HS-5 (cell line): Measurements from ENCODE around the gene INF2.
"Not testable (repeated sequence)": the region's sequence is repeated elsewhere in the genome, so short reads cannot be mapped to it uniquely, and the experiment has no call there.

Experiments used
- DNase-seq: peaks from one replicate; pipeline ENCODE4 v3.0.0-alpha.2; 2012; ENCODE audit warnings: low read depth

Gene INF2

GRCh38 chr14:104721505-104722431 lies 32.4 kb downstream of the INF2 start:
- DNase-seq = no peak

- DNase-seq = no peak
These were observed 33.7 kb downstream of the INF2 start for GRCh38 chr14:104722938-104723650.

DNA sequence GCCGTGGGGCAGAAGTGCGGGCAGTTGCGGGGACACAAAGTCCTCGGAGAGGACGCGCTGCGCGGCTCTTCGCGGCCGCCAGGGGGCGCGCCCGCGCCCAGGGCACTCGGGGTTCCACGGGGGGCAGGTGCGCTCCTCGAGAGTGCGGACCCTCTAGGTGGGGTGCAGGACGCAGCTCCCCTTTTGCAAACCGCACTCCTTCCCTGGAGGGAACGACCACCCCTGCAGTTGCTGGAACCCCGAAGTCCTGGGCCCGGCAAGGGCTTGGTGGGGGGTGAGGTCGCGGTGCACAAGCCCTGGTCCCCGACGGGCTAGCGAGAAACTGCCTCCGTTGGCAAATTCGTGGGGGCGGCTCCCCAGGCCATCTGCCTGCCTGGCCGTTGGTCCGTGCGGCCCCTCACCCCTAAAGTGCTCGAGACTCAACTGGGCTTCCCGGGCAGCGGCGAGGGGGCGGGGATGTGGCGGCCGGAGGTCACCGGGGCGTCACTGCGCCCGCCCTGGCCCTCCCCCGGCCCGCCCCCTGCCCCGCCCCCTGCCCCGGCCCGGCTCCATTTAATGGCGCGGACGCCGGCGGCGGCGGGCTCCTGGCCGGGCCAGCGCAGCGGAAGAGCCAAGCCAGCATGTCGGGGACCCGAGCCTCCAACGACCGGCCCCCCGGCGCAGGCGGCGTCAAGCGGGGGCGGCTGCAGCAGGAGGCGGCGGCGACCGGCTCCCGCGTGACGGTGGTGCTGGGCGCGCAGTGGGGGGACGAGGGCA lies 34.4 kb downstream of the INF2 start, which contains the start of gene ADSS1:
Gene ADSS1 (plus strand): TSS at position 579 of the 756 bp plus-strand sequence. CDS start 42 bp downstream, at position 621.
- DNase-seq = no peak

DNA sequence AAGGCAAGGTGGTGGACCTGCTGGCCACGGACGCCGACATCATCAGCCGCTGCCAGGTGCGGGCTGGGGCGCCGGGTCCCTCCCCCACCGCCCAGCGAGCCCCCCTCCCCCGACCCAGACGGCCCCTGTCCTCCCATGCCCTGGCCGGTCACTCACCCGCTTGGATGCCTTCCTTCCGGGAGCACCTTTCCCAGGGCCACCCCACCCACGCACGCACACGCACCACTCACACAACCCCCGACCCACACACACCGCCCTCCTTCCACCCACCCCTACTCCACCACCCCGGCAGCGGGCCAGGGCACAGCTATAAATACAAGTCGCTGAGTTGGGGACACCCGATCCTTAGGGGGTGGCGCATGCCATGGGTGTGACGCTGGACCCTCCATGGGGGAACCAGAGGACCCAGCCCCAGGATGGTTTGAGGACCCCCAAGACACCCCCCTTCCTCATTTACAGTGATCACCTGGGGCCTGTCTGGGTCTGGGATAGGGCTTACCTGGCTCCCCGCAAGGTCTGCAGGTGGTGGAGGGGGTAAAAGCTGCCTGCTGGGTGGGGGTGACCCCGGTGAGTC lies 35.1 kb downstream of the INF2 start:
- no peak for DNase-seq

DNA sequence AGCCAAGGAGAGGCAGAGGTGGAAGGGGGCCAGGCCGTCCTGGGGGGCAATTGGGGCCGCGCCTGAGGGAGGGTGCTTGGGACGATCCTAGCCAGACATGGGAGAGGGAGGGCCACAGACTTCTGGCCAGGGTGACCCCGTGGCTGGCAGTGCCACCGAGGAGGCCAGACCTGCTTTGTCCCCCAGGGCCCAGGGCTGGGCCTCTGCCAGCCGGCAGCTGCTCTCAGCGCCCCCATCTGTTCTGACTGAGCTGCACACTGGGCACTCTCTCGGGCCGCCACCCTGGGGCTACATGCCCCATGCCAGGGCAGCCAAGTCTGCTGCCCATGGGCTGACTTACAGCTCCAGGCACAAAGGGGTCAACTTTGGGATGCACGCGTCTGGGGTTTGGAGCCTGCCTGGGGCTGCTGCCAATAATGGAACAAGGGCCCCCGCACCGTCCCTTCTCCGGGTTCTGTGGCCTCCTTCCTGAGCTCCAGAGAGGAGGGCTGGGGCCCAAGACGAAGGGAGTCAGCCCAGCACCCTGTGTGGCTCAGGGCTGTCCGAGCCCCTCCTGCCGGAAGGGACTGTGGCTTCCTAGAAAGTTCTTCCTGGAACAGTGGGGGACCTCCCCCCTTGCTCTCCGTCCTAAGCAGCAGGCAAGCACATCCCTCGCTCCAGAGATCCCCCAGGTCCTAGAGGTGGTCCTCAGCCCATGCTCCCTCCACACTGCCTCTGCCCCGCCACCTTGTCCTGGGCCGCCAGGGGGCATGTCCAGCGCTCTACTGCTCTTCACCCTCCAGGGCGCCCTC lies 35.8 kb downstream of the INF2 start:
- no peak for DNase-seq

- DNase-seq = no peak
These were observed 36.5 kb downstream of the INF2 start for GRCh38 chr14:104725772-104726548.

GRCh38 chr14:104726600-104727451 lies 37.4 kb downstream of the INF2 start:
- DNase-seq = no peak

- no peak for DNase-seq
These were observed 39.2 kb downstream of the INF2 start for GRCh38 chr14:104728631-104729030.

DNA sequence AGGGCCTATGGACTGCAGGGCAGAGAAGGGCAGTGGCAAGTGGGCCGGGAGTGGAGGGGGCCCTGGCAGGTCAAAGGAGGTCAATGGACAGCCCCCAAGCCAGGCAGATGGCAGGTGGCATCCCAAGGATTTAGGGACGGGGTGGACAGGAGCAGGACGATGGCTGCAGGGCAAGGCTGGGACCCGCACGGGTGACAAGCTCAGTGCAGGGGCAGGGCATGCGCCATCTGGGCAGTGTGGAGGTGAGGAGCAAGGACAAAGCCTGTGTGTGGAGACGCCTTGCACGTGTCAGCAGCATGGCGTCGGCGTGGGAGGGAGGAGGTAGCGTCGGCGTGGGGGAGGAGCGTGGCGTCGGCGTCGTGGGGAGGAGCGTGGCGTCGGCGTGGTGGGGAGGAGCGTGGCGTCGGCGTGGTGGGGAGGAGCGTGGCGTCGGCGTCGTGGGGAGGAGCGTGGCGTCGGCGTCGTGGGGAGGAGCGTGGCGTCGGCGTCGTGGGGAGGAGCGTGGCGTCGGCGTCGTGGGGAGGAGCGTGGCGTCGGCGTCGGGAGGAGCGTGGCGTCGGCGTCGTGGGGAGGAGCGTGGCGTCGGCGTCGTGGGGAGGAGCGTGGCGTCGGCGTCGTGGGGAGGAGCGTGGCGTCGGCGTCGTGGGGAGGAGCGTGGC lies 39.9 kb downstream of the INF2 start:
- DNase-seq = not testable (repeated sequence)

DNA sequence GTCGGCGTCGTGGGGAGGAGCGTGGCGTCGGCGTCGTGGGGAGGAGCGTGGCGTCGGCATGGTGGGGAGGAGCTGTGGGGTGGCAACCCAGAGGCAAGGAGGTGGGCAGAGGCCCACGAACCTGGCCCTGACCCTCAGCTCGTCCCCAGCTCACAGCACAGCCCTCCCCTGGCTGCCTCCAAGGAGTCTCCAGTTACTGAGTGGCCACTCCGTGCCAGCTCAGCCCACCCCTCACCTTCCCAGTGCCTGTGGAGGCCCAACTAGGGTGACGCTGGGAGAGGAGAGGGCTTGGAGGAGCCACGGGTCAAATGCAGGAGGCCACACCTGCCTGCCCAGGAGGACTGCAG lies 40.4 kb downstream of the INF2 start:
- no peak for DNase-seq

GRCh38 chr14:104730487-104730886 lies 41.1 kb downstream of the INF2 start:
- no peak for DNase-seq

- DNase-seq = no peak
These were observed 42.2 kb downstream of the INF2 start for GRCh38 chr14:104731320-104732294.

DNA sequence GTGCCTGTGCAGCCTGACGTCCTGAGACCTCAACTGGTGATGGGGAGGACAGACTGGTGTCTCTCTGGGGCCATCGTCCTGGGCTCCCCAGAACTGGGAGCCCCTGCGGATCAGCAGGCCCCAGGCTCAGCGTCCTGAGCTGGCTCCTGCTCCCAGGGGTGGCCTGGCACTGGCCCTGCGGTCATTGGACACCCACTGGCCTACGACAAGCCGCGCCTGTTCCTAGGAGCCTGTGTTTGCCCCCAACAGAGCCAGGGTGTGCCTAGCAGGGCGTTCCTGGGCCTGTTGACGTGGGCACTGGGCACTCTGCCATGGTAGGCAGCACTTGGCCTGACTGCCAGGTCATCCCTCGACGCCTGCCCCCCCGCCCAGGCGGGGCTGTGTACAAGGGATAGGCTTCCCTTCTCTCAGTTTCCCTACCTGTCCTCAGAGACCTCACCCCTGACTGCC lies 43.0 kb downstream of the INF2 start:
- DNase-seq = no peak

DNA sequence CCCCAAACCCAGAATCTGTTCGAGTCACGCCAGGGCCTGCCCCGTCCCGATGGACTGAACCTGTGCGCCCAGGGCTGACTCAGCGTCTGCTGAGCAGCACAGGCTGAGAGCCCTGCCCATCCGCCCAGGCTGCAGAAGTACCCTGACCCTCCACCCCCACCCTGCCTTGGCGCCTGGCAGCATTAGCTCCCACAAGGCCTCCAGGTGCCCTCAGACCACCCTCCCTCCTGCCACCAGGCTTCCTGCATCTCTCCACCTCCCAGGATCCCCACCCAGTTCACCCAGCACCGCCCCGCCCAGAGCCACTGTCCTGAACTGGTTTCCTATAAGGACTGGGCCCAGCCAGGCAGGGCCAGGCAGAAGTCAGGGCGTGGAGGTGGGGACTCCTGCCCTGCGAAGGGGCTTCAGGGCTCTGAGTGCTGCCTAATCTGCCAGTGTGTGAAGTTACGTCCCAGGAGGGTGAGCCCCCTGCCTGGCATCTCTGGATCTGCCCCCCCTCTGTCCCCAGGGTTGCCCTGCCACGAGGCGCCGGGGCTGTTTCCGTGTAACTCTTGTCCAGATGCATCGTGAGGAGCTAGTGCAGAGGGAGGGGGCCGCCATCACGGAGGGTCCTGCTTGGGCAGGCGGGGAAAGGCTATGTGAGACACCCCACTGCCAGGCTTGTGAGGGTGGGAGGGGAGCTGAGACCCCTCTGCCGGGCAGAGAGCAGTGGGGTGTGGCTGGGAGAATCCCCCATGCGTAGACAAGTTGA lies 43.7 kb downstream of the INF2 start:
- no peak for DNase-seq

GRCh38 chr14:104734051-104734587 lies 44.7 kb downstream of the INF2 start:
- DNase-seq = no peak

- DNase-seq = no peak
These were observed 45.2 kb downstream of the INF2 start for GRCh38 chr14:104734601-104734990.
